Esophagus muscularis mucosa (tissue), 4 donors: Measurements from ENCODE around the gene PLXDC2. TPM values are rescaled to one million over a fixed set of nuclear protein-coding genes. Genes with fewer than 3 reads are reported as not detected.

ENCODE experiments used
- DNase-seq: peaks from one replicate; pipeline ENCODE4 v3.0.0-alpha.2; 2017; ENCODE audit errors: extremely low spot score
- H3K27ac ChIP-seq, 4 donors: fragments of 200-600 bp; sonication (generic); replicated peaks in 1 of 4; 1 replicate in 3 of 4; 2 replicates in 1 of 4; pipeline ENCODE4 v1.5.1; 2016 to 2019; ENCODE audit warnings: mild to moderate bottlenecking in 1 of 4
- H3K27me3 ChIP-seq, 4 donors: fragments of 200-600 bp; sonication (generic); one replicate each; pipeline versions ENCODE4 v1.5.1 to v1.6.0; 2016 to 2019
- H3K36me3 ChIP-seq, 4 donors: fragments of 200-600 bp; sonication (generic); one replicate each; pipeline ENCODE4 v1.5.1; 2016 to 2019
- H3K4me1 ChIP-seq, 4 donors: fragments of 200-600 bp; sonication (generic); one replicate each; pipeline ENCODE4 v1.5.1; 2016 to 2019
- H3K4me3 ChIP-seq, 4 donors: fragments of 200-600 bp; sonication (generic); 1 replicate in 2 of 4; 2 replicates in 2 of 4; pipeline ENCODE4 v1.5.1; 2016 to 2019; ENCODE audit warnings: mild to moderate bottlenecking in 4 of 4, moderate library complexity in 1 of 4
- H3K9me3 ChIP-seq, 4 donors: fragments of 200-600 bp; sonication (generic); 1 replicate in 3 of 4; 2 replicates in 1 of 4; pipeline ENCODE4 v1.5.1; 2016 to 2019
- CTCF ChIP-seq, 3 experiments: fragments of 200-600 bp in 2 of 3; fragments of 450-650 bp in 1 of 3; sonication (generic) in 2 of 3; IDR thresholded peaks; one replicate each; pipeline ENCODE4 v1.5.1; 2017 to 2019; ENCODE audit warnings: antibody characterized with exemption in 3 of 3, mild to moderate bottlenecking in 2 of 3, moderate library complexity in 1 of 3
- EP300 ChIP-seq: sonication (generic); formaldehyde crosslinking; IDR thresholded peaks from one replicate; pipeline ENCODE4 v1.6.1; 2017; ENCODE audit warnings: antibody characterized with exemption
- POLR2A ChIP-seq: fragments of 450-650 bp; IDR thresholded peaks from one replicate; pipeline ENCODE4 v1.6.1; 2017; ENCODE audit warnings: antibody characterized with exemption, moderate library complexity, mild to moderate bottlenecking, low read depth
- POLR2AphosphoS5 ChIP-seq, 2 donors: sonication (generic); formaldehyde crosslinking; IDR thresholded peaks; one replicate each; pipeline ENCODE4 v1.6.1; 2017; ENCODE audit warnings: antibody characterized with exemption in 2 of 2
- WGBS: methylation state at CpG from one replicate; pipeline ENCODE4 v1.1.5; 2018; 5-methylcytosine and 5-hydroxymethylcytosine counted together
- intact Hi-C: fragments of 100-400 bp; cut with DNase I; formaldehyde crosslinking; loops from one replicate; pipeline ENCODE4 v1.15.1; 2023
- total RNA-seq, 4 donors: library from RNA; depleted of rRNA; stranded (reverse); fragments of >200 nt; gene quantifications; one replicate each; pipeline versions ENCODE4 v1.1.0 to v1.2.1, GENCODE V29; 2016

Gene PLXDC2
- total RNA-seq, 4 donors from 2014 or later: 28.7 to 54.2 (median 42.4) TPM

- Histone ChIP-seq H3K4me3 (no peak overlapping the region), H3K9me3 (no peaks in the 10 kb centered on the region), H3K27ac (peak overlapping the region in 1 of 4 donors; percentile 69), H3K27me3 (no peaks in the 10 kb centered on the region), H3K36me3 (peaks cover 0 to 16% (median 2%) of the 10 kb centered on the region in 4 donors), H3K4me1 (peaks cover 14 to 40% (median 27%) of the 10 kb centered on the region in 4 donors)
- TF ChIP-seq POLR2AphosphoS5 (IDR thresholded peaks at IDR 0.05): no peak
- TF ChIP-seq EP300: no peak
- TF ChIP-seq POLR2A: no peak
- no peak for TF ChIP-seq CTCF (IDR thresholded peaks at IDR 0.05)
- intact Hi-C loops: no loop called here
- 100% methylated on average over 3 of the region's 3 CpGs for WGBS
- no peak for DNase-seq
These were observed 186.4 kb downstream of the PLXDC2 start for GRCh38 chr10:20002657-20003056.

- Histone ChIP-seq H3K27me3 (no peaks in the 10 kb centered on the region), H3K4me3 (peak overlapping the region in 1 of 4 donors; percentile 6), H3K9me3 (no peaks in the 10 kb centered on the region), H3K4me1 (peaks cover 14 to 41% (median 27%) of the 10 kb centered on the region in 4 donors), H3K36me3 (peaks cover 0 to 16% (median 2%) of the 10 kb centered on the region in 4 donors), H3K27ac (peak overlapping the region; percentile 61 to 70 (median 69))
- no peak for DNase-seq
- TF ChIP-seq EP300 (no peak), POLR2A (no peak), POLR2AphosphoS5 (IDR thresholded peaks at IDR 0.05) (no peak), CTCF (IDR thresholded peaks at IDR 0.05) (no peak)
- 67% methylated on average over 3 of the region's 3 CpGs for WGBS
- intact Hi-C loops: no loop called here
These were observed 187.9 kb downstream of the PLXDC2 start for GRCh38 chr10:20004087-20004523.

- intact Hi-C loops: no loop called here
These were observed 189.4 kb downstream of the PLXDC2 start for GRCh38 chr10:20005638-20006037.

GRCh38 chr10:20006169-20006870 lies 190.1 kb downstream of the PLXDC2 start:
- H3K4me1 ChIP-seq: peaks cover 14 to 41% (median 27%) of the 10 kb centered on the region in 4 donors
- 80% methylated on average over 4 of the region's 4 CpGs for WGBS
- intact Hi-C loops: no loop called here
- TF ChIP-seq POLR2AphosphoS5 (IDR thresholded peaks at IDR 0.05): no peak
- no peak for TF ChIP-seq POLR2A
- no peak for TF ChIP-seq EP300
- no peak for TF ChIP-seq CTCF (IDR thresholded peaks at IDR 0.05)
- no peak for DNase-seq
- H3K27me3 ChIP-seq: no peaks in the 10 kb centered on the region
- peaks cover 0 to 16% (median 2%) of the 10 kb centered on the region in 4 donors for H3K36me3 ChIP-seq
- H3K27ac ChIP-seq: peak overlapping the region in 2 of 4 donors; percentile 5
- H3K9me3 ChIP-seq: no peaks in the 10 kb centered on the region
- H3K4me3 ChIP-seq: no peak overlapping the region

More at GRCh38 chr10:20005638-20006037, 189.4 kb downstream of the PLXDC2 start:
- Histone ChIP-seq H3K9me3 (no peaks in the 10 kb centered on the region), H3K27me3 (no peaks in the 10 kb centered on the region), H3K4me1 (peaks cover 14 to 41% (median 27%) of the 10 kb centered on the region in 4 donors), H3K27ac (peak overlapping the region in 1 of 4 donors; percentile 70), H3K36me3 (peaks cover 0 to 16% (median 2%) of the 10 kb centered on the region in 4 donors), H3K4me3 (no peak overlapping the region)
- TF ChIP-seq POLR2A (no peak), POLR2AphosphoS5 (IDR thresholded peaks at IDR 0.05) (no peak), CTCF (IDR thresholded peaks at IDR 0.05) (no peak)
- WGBS: 95% methylated on average over 8 of the region's 8 CpGs
- no peak for DNase-seq
